ENCODE results near the gene PACS2.

PACS2 gene

GRCh38 chr14:105368910-105369652 is 54.5 kb downstream of the PACS2 start:
- TF ChIP-seq, protein P1, sequence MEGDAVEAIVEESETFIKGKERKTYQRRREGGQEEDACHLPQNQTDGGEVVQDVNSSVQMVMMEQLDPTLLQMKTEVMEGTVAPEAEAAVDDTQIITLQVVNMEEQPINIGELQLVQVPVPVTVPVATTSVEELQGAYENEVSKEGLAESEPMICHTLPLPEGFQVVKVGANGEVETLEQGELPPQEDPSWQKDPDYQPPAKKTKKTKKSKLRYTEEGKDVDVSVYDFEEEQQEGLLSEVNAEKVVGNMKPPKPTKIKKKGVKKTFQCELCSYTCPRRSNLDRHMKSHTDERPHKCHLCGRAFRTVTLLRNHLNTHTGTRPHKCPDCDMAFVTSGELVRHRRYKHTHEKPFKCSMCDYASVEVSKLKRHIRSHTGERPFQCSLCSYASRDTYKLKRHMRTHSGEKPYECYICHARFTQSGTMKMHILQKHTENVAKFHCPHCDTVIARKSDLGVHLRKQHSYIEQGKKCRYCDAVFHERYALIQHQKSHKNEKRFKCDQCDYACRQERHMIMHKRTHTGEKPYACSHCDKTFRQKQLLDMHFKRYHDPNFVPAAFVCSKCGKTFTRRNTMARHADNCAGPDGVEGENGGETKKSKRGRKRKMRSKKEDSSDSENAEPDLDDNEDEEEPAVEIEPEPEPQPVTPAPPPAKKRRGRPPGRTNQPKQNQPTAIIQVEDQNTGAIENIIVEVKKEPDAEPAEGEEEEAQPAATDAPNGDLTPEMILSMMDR (IDR thresholded peaks at IDR 0.05; ENCODE audit: insufficient read depth, missing control alignments) = no peak
- DNase-seq (ENCODE audit: insufficient read length, low spot score) = no peak
- FAIRE-seq = no peak

DNA sequence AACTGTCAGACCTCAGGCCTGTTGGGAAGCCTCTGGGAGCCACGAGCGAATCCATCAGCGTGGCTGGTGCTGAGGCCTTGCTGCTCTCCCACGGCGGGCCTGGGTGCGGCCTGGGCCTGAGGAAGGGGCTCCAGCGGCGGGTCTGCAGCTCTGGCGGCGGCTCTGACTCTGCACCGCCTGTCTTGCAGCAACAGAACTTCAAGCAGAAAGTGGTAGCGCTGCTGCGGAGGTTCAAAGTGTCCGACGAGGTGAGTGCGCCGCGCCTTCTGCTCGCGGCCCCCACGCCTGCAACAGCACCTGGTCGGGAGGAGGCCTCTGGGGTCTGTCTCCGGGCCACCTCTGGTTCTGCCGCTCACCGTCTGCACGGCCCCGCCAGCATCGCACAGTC is 55.1 kb downstream of the PACS2 start:
- FAIRE-seq (no peak), DNase-seq (ENCODE audit: insufficient read length, low spot score) (no peak)
- TF ChIP-seq, protein P1 (IDR thresholded peaks at IDR 0.05; ENCODE audit: insufficient read depth, missing control alignments) = no peak

GRCh38 chr14:105374389-105374788 is 59.8 kb downstream of the PACS2 start:
- no peak for DNase-seq (ENCODE audit: insufficient read length, low spot score)
- TF ChIP-seq, protein P1 (IDR thresholded peaks at IDR 0.05; ENCODE audit: insufficient read depth, missing control alignments) = no peak
- FAIRE-seq = no peak

- FAIRE-seq (no peak), DNase-seq (ENCODE audit: insufficient read length, low spot score) (no peak)
- TF ChIP-seq, protein P1 (IDR thresholded peaks at IDR 0.05; ENCODE audit: insufficient read depth, missing control alignments) = no peak
These were observed 61.1 kb downstream of the PACS2 start for GRCh38 chr14:105375635-105376057.

DNA sequence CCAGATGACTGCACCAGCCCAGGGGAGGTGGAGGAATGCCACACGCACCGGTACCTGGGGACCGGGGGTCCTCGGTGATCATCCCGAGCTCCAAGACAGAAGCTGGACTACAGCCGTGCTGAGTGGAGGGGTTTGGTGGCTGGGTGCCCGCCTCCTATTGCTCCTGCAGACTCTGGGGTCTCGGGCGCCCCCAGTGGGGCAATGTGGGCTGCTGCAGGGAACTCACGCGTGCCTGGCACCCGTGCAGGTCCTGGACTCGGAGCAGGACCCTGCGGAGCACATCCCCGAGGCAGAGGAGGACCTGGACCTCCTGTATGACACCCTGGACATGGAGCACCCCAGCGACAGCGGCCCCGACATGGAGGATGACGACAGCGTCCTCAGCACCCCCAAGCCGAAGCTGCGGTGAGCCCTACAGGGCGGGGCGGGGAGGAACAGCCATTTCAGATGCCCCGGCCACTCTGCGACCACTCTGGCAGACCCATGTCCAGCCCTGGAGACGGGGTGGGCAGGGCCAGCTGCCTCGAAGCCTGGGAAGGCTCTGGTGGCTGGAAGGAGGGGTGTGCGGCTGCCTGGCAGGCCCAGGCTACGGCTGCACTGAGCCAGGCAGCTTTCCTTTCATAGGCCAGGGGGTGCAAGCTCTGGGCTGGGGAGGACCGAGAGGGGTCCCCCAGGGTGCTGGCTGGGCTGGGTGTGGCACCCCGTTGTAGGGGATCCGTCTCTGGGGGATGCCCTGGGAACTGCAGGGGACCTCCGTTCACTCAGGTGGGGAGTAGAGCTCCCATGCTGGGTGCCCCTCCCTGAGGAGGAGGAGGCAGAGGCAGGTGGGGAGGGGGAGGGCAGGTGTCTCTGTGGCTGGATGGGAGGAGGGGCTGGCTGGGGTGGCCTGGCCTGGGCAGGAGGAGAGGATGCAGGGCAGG is 62.2 kb downstream of the PACS2 start:
- FAIRE-seq (no peak), DNase-seq (ENCODE audit: insufficient read length, low spot score) (no peak)
- TF ChIP-seq, protein P1 (IDR thresholded peaks at IDR 0.05; ENCODE audit: insufficient read depth, missing control alignments) = peak; percentile 22

DNA sequence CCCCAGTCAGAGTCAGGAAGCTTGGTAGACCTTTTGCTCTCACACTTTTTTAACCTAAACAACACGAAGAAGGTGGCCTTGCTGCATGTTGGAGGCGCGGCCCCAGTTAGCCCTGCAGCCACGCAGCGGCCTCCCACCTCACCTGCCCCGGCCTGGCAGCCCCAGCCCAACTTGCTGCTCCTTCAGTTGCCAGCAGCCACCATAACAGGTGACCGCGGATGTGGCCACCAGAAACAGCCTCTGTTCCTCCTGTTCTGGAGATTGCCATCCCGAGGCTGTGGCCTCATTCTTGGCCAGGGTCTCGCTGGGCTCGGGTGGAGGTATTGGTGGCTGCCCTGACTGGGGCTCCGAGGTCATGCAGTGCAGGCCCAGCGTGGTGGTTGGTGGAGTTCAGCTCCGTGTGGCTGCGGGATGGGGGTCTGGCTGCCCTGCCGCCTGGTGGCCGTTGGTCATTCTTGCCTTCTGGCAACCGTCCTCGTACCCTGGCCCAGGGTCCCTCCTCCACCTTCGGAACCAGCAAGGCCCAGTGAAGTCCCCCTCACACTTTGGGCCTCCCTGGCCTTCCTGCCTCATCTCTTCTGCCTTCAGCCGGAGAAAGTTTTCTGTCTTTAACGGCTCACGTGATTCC is 63.1 kb downstream of the PACS2 start:
- TF ChIP-seq, protein P1 (IDR thresholded peaks at IDR 0.05; ENCODE audit: insufficient read depth, missing control alignments) = no peak
- DNase-seq (ENCODE audit: insufficient read length, low spot score) = no peak
- FAIRE-seq = no peak

Measured in D721Med (cell line).